Ovary (tissue), 3 donors: ENCODE results near the gene MRTFA.
"Not testable (repeated sequence)": the region's sequence is repeated elsewhere in the genome, so short reads cannot be mapped to it uniquely, and the experiment has no call there.

Experiments used
- EP300 ChIP-seq: sonication (generic); formaldehyde crosslinking; IDR thresholded peaks from one replicate; pipeline ENCODE4 v1.6.1; 2017; ENCODE audit warnings: antibody characterized with exemption
- TF ChIP-seq, protein P1 (sequence below), 3 donors: fragments of 450-650 bp in 2 of 3; fragments of 200-600 bp in 1 of 3; IDR thresholded peaks; one replicate each; pipeline versions ENCODE4 v1.5.1 to v1.8.0; 2016 to 2022; ENCODE audit warnings: antibody characterized with exemption in 3 of 3, mild to moderate bottlenecking in 1 of 3
- donor health status: DM: no; HTN: no; CAD: no.

DNA sequence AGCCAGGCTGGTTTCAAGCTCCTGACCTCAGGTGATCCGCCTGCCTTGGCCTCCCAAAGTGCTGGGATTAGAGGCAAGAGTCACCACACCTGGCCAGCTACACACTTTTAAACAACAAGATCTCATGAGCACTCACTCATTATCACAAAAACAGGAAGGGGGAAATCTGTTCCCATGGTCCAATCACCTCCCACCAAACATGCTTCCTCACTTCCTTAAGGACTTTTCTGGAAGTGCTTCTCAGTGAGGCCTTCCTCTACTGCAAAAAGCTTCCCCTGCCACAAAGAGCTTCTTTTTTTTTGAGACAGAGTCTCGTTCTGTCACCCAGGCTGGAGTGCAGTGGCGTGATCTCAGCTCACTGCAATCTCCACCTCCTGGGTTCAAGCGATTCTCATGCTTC, 39.6 kb upstream of the MRTFA start:
- TF ChIP-seq, protein P1, sequence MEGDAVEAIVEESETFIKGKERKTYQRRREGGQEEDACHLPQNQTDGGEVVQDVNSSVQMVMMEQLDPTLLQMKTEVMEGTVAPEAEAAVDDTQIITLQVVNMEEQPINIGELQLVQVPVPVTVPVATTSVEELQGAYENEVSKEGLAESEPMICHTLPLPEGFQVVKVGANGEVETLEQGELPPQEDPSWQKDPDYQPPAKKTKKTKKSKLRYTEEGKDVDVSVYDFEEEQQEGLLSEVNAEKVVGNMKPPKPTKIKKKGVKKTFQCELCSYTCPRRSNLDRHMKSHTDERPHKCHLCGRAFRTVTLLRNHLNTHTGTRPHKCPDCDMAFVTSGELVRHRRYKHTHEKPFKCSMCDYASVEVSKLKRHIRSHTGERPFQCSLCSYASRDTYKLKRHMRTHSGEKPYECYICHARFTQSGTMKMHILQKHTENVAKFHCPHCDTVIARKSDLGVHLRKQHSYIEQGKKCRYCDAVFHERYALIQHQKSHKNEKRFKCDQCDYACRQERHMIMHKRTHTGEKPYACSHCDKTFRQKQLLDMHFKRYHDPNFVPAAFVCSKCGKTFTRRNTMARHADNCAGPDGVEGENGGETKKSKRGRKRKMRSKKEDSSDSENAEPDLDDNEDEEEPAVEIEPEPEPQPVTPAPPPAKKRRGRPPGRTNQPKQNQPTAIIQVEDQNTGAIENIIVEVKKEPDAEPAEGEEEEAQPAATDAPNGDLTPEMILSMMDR (IDR thresholded peaks at IDR 0.05), result not testable (repeated sequence)
- TF ChIP-seq EP300, result not testable (repeated sequence)
